Measurements from ENCODE around the gene FAM83G. TPM values are rescaled to one million over a fixed set of nuclear protein-coding genes. Genes with fewer than 3 reads are reported as not detected.

Gene FAM83G
- total RNA-seq, 2 donors from 2014 or later = 29.7 to 34.7 TPM

DNA sequence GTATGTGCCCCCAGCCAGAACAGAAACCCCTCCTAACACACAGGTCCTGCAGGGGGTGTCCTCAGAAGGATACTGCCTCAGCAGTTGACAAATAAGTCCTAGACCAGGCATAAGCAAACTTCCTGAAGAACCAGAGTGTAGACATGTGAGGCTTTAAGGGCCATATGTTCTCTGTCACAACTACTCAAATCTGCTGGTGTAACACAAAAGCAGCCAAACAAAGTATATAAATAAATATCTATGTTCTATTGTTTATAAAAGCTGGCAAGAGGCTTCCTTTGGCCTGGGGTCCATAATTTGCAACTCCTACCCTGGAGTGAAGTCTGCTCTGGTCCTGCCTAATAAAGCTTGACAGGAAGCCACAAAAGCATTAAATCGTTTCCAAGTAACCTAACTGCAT lies 9.9 kb downstream of the FAM83G start:
- intact Hi-C loops (cut with DNase I, micrococcal nuclease) = no loop called here
- ATAC-seq = no peak
- DNase-seq = no peak

DNA sequence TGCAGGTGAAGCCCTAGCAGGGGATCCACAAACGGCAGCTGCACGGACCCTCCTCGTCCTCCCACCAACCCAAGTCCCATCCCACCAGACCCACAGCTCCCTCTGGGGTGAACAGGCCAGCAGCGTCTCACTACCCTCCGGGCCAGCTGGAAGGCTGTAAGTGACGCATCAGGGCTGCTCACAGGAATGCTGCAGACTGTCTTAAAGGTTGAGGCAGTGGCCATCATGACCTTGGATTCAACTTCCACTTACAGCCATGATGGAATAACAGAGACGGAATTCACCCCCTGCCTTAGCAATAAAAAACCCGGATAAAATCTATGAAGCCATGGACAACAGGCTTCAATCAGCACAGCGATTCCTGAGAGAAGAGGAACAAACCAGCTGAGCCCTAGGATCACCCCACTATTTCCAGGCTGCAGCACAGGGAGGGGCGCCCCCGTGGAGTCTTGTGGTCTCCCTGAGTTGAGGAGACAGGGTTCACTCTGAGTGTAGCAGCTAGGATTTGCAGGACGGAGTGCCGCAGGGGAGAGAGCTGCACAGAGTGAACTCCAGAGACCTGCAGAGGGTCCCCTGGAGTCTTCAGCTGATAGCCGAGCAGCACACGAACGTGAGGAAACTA lies 10.5 kb downstream of the FAM83G start:
- ATAC-seq (peak; percentile 15), DNase-seq (no peak)
- intact Hi-C loops (cut with DNase I, micrococcal nuclease) = no loop called here

DNA sequence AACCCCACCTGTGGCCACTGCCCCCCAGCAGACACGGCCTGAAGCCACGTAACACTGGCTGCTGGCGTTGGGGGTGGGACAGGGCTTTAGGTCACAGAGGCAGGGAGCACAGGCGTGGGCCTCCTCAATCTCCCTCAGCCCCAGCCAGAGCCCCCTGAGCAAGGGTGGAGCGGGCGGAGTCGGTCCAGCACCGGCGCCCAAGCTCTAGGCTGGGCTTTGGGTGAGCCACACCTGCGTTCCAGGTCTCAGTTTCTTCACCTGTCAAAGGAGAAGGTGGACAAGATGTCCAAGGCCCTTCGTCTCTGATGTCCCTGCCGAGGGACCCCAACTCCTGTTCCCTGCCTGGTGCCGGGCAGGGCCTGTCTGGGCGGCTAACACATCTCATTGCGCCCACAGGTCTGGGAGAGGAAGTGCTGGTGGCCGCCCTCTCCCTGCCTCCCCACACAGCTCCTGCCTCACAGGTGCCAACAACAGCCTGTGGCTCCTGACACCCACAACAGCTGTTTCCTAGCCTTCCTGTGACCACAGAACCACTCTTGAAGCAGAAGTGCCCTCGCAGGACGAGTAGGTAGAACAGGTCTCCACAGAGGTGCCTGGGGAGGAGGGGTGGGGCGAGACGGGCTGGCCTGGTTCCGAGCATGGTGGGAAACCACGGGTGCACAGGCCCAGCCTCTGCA lies 12.0 kb downstream of the FAM83G start:
- intact Hi-C loops (cut with DNase I, micrococcal nuclease) = no loop called here
- DNase-seq (no peak), ATAC-seq (no peak)

DNA sequence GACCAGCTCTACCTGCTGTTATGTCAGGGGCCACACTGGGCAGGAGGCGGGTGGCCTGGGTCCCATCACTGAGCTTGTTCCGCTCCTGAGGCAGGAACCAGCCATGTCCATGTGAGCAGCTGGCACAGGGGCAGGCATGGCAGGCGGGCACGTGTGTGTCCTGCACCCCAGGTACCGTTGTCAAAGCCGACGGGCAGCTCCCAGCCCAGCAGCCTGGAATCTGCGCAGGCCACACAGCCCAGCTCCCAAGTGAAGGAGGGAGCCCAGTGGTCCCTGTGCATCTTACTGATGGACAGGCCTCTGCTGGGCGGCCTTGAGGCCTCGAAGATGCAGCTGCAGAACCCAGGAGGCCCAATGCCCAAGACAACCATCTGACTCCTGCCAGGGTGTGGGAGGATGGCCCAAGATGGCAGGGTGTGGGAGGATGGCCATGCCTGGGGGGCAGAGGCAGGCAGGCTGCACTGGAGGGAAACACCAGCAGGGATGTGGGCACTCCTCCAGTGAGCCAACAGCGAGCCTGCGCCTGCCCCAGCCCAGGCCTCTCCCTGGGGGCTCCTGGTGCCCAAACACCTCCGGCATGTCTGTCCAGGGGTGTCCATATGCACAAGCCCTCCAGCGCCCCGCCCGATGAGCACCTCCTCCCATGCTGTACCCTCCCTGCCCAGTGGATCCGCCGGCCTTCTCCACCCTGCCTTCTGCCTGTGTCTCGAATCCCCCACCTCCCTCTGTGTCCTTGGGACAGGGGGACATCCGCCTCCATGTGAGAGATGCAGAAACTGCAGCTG lies 12.8 kb downstream of the FAM83G start:
- DNase-seq (no peak), ATAC-seq (no peak)
- intact Hi-C loops (cut with DNase I, micrococcal nuclease) = no loop called here

DNA sequence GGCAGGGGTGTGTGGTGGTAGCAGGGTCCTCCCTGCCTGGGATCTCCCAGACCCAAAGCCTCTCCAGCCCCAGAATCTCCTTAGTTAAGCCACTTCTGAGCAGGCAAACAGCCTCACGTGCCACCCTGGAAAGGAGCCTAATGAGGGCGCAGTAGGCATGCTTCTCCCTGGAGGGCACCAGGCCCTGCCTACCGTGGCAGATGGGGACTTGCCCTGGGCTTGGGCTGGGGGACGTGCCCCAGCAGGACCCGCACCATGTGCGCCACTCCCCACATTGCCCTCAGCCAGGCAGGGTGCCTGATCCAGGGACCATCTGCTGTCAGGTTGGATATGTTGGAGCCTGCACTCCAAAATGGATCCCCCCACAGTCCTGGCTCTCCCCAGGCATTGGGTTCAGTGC lies 14.2 kb downstream of the FAM83G start:
- ATAC-seq (no peak), DNase-seq (no peak)
- intact Hi-C loops (cut with DNase I, micrococcal nuclease) = no loop called here

DNA sequence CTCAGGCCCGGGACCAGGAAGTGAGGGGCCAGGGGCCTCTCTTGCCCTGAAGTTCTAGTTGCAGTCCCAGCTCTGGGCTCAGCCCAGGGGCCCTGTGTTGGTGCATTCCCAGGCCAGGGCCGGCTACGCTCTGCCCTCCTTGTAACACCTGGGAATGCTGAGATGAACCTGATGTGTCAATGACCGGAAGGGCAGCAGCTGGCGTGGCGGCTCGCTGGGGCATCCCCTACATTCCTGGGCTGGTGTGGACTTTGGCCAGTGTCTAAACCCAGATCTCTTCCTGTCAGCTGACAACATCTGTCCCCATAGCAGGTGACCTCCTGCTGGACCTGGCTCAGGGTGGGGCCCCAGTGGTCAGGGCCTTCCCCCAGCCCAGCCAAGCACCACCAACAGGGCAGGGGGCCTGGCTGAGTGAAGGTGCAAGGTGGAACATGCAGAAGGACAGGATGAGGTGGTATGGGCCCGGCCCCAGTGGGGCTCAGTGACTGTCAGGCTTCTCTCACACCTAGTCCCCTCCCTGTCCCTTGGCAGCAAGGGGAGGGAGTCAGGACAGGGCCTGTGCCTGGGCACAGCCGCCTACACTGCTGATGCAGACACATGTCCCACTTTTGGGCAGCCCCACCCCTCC lies 15.9 kb downstream of the FAM83G start:
- intact Hi-C loops (cut with DNase I, micrococcal nuclease) = no loop called here
- peak; percentile 88 for ATAC-seq
- peak; percentile 81 to 88 for DNase-seq

DNA sequence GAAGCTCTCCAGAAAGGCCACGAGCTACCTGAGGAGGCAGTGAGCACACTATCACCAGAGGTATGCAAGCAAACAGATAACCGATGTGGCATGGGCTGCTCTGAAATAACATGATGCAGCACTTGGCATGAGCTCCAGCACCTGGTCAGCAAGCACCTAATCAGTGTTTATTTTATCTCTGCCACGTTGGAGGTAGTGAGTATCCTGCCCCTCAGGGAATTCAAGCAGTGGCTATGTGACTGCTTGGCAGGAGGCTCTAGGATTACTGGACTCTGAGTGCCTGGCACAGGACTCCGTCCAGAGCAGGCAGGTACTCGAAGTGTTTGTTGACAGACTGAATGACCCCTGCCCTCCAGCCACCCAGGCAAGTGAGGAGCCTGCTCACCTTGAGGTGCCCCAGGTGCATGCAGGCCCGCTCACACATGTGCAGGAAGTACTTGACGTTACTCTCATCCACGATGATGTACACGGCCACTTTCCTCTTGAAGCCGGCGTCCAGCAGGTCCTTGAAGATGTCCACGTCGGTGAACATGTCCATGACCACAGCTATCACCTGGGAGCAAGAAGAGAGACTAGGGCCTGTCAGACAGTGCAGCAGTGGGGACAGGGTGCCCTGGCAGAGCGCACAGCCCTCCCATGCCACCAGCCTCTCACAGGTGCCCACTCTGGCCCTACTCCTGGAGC lies 16.6 kb downstream of the FAM83G start:
- DNase-seq (no peak), ATAC-seq (no peak)
- intact Hi-C loops (cut with DNase I, micrococcal nuclease) = no loop called here

DNA sequence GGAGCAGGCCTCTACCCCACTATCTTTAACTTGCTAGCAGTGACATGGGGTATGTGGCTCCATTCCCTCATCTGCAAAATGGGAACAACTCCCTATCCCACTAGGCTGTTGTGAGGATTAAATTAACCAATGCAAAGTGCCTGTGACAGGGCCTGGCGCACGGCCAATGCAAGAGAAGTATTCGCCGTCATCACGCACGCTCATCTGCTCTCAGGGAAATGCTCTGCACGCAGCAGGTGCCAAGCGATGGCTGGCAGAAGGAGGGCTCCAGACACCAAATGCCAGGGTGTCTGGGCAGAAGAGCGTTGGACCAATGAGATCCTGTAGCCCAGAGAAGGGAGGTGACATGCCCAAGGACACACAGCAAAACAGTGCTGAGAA lies 17.3 kb downstream of the FAM83G start:
- no peak for ATAC-seq
- no peak for DNase-seq

DNA sequence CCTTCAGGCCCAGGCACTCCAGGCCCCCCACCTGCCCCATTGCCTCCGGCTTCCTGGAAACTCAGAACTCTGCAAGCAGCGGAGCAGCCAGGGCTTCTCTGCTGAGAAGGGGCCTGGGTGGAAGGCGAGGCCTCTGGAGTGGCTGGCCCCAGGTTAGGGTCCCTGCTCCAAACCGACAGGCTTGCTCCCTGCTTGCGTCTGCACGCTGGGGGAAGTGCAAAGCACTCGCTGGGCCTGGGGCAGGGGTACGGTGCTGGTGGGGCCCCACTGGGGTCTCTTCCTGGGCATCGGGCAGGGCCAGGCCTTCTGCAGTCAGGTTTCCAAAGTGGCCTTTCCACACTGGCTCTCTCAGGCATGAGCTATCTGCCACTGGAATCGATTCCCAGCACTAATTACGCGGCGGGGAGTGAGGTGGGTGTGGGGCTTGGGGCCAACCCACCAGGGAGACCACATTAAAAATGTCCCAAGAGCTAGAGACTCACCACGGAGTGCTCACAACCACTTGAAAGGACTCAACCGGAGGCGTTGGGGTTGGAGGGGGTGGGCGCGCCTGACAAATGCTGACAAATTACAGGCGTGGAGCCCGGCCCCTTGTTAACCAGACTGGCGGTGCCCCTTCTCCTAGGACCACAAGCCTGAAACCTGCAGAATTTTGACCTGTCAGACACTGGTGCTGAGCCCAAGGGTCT lies 17.9 kb downstream of the FAM83G start:
- DNase-seq (no peak), ATAC-seq (no peak)
- intact Hi-C loops (cut with DNase I, micrococcal nuclease) = no loop called here

More for the DNA sequence above, 17.3 kb downstream of the FAM83G start:
- intact Hi-C loops (cut with DNase I, micrococcal nuclease) = no loop called here

DNA sequence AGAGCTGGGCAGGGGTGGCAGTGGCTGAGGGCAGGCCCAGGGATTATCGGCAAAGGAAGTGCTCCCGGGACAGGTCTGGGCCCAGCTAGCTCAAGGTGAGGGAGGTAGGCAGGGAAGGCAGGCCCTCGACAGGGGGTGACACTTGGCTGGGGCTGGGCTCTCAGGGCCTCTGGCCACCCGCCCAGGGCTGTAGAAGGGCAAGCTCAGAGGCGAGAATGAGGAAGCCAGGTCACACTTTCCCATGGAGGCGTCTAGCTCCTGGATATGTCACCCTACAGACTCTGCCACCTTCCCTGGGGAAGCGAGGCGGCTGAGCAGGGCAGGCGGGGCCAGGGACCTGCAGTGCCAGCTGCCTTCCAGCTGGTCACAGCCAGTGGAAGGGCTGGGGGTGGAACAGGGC lies 19.1 kb downstream of the FAM83G start:
- ATAC-seq (peak; percentile 1), DNase-seq (no peak)
- intact Hi-C loops (cut with DNase I, micrococcal nuclease) = no loop called here

DNA sequence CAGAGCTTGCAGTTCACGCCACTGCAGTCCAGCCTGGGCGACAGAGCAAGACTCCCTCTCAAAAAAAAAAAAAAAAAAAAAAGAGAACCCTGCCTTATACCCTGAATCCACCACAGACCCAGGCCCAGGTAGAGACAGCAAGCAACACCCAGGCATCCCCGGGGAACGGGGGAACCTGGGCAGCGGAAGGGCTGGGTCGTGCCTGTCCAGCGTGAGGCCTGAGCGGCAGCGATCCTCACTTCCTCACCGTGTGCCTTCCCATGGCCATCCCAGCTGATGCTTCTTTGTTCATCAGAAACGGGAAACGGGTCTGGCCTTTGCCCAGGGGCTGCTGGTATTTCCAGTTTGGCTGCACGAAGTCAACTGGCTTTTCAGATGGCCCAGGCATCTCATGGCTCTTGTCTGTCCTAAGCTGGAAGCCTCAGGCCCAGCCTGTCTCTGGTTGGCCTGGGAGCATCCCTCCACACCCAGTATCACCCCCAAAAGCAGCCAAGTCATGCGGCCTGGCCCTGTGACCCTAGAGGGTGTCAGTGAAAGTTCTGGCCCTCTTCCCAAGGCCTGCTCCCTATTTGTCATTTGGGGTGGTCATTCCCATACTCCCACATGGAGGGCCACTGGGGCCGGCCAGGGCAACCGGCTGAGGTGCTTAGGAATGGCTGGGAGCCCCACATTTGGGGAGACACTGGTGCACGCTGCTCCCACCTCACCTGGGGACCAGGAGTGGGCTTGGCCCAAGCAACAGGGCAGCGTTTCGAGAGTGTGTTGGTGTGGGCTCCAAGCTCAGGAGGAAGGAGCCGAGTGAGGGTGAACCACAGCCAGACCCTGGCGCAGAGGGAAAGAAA lies 20.1 kb downstream of the FAM83G start:
- no peak for DNase-seq
- no peak for ATAC-seq
- intact Hi-C loops (cut with DNase I, micrococcal nuclease) = no loop called here

DNA sequence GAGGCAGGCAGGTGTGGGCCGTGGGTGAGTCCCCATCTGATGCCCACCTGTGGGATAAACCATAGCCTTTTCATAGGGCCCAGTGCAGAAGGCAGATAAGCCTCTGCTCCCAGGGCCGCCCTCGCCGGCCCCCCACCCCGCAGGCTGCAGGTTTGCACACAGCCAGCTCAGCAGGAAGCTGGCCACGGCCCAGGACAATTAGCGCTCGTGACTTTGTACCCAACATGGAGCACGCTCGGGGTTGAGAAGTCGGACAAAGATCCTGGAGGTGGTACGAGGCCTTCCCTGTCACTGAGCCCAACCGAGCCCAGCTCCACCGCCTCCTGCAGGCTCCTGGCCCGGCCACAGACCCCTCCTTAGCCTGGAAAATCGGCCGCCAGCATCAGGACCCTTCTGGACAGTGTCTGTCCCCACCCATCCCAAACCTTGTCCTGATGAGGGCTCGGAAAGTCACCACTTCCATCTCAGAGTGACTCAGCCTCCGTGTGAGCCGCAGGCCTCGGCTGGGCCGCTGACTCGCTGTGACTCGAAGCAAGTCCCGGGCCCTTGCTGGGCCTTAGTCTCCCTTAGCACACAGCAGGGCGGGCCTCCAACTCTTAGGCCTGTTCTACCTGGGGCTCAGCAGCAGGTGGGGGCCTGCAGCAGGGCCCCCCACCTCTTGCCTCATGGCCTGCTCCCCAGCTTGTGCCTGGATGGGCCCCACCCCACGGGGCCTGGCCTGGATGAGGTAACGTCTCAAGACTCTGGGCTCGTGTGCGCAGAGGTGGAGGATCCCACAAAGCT lies 22.7 kb downstream of the FAM83G start:
- ATAC-seq = peak; percentile 83

DNA sequence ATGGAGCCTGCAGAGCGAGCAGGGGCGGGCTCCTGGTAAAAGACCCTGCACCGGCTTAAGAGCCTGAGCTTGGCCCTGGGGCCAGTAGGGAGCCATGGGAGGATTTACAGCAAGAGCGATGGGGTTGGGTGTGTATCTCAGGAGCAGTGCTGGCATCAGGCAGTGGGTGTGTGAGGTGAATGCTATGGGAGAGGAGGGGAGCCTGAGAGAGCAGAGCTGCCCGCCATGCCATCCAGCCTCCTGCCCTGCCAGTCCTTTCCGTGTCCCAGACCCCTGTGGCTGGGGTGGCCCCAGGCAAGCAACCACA lies 23.3 kb downstream of the FAM83G start:
- DNase-seq (peak in 1 of 2 donors; percentile 51), ATAC-seq (peak; percentile 46)
- intact Hi-C loops (cut with DNase I, micrococcal nuclease) = no loop called here

More for the DNA sequence above, 22.7 kb downstream of the FAM83G start:
- intact Hi-C loops (cut with DNase I, micrococcal nuclease) = no loop called here
- DNase-seq = peak; percentile 94

DNA sequence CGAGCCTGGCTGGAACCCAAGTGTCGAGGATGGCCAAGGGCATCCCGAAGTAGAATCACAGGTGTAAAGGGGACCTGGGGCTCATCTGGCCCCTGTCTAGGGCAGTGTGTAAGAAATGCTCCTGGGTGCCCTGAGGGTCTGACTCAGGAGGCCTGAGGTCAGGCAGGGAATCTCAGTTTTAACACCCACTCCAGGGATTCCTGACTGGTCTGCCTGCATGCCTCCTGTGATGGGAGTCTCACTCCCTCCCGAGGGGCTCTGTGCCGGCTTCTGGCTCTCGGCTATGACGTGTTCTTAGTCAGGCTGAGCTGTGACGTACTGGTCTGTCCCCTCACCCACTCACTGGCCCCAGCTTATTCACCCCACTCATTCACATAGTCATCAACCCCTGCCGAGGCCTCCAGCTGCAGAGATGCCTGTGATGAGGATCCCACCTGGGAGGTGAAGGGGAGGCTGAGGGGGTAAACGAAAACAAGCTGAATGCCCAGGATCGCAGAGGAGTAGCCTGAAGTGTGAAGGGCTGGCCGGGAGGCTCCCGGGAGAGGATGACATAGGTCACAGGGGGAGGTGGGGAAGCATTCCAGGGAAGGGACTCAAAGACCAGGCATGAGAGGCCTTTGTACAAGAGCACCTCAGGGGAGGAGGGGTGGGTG lies 23.8 kb downstream of the FAM83G start:
- ATAC-seq (no peak), DNase-seq (no peak)
- intact Hi-C loops (cut with DNase I, micrococcal nuclease) = no loop called here

DNA sequence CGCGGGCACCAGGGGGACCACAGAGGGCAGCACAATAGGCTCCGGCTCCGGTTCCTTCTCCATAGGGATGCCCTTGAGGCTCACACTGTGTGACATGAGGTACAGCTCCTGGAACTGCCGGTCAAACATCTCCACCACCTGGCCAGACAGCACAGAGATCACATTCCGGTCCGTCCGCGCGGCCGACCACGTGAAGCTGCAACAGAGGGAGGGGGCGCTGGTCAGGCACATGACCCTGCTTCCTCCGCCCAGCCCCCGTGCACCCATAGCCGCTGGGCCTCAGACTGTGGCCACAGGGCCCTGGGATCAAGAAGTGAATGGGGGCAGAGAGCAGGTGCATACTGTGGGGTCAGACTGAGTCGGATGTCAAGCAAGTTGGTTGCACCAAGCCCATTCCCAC lies 25.9 kb downstream of the FAM83G start:
- DNase-seq = no peak
- ATAC-seq = no peak
- intact Hi-C loops (cut with DNase I, micrococcal nuclease) = no loop called here

DNA sequence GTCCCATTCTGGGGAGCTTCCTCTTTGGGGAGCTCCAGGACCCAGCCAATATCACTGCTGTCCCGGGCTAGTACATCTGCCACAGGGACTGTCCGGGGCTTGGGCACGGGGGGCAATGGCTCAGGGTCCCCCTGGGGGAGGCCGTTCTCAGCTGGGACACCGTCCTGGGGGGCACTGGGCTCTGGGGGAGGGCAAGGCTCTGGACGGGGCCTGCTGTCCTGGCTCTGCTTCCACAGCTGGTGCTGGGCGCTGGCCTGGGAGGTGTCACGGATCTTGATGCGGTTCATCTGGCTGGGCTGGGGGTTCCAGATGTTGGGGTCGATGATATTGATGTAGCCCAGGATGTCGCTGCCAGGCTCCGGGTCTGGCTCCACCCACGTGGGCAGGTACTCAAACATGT lies 26.5 kb downstream of the FAM83G start:
- no peak for DNase-seq
- ATAC-seq = no peak
- intact Hi-C loops (cut with DNase I, micrococcal nuclease) = no loop called here

DNA sequence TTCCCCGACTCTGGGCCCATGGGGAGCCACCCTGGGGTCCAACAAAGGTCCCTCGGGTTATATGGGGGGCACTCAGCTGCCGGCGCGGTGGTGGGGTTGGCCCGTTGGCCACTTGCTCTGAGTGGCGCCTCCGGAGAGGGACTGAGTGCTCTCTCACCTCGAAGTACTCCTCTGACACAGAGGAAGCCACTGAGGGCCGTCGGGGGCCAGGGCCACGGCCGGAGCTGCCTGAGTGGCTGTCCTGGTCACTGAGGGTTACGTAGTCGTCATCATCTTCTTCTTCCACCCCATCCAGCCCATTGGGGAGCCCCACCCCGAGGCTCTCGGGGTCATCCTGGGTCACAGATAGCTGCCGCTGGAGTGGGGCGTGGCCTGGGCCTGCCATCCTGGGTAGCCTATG lies 26.9 kb downstream of the FAM83G start:
- ATAC-seq = no peak
- DNase-seq = no peak
- intact Hi-C loops (cut with DNase I, micrococcal nuclease) = no loop called here
